ENCODE results near the gene DBX1.

Gene DBX1

GRCh38 chr11:20155683-20156279, 4.5 kb downstream of the DBX1 start:
- no peak for DNase-seq (ENCODE audit: low read depth)
- H3K4me3 ChIP-seq (ENCODE audit: low read length): no peak overlapping the region
- TF ChIP-seq CTCF (IDR thresholded peaks at IDR 0.05; ENCODE audit: insufficient read depth, low read depth, low read length, missing control alignments): no peak

- TF ChIP-seq CTCF (IDR thresholded peaks at IDR 0.05; ENCODE audit: insufficient read depth, low read depth, low read length, missing control alignments): peak; percentile 7
- H3K4me3 ChIP-seq (ENCODE audit: low read length): no peak overlapping the region
- DNase-seq (ENCODE audit: low read depth): peak; percentile 26
These were observed 5.9 kb downstream of the DBX1 start for GRCh38 chr11:20154381-20154780.

- TF ChIP-seq CTCF (IDR thresholded peaks at IDR 0.05; ENCODE audit: insufficient read depth, low read depth, low read length, missing control alignments): no peak
- peak; percentile 42 for DNase-seq (ENCODE audit: low read depth)
- no peak overlapping the region for H3K4me3 ChIP-seq (ENCODE audit: low read length)
These were observed 21.6 kb downstream of the DBX1 start for GRCh38 chr11:20138707-20139106.

GRCh38 chr11:20137637-20138036, 22.6 kb downstream of the DBX1 start:
- TF ChIP-seq CTCF (IDR thresholded peaks at IDR 0.05; ENCODE audit: insufficient read depth, low read depth, low read length, missing control alignments): no peak
- no peak overlapping the region for H3K4me3 ChIP-seq (ENCODE audit: low read length)
- DNase-seq (ENCODE audit: low read depth): no peak

- no peak for TF ChIP-seq CTCF (IDR thresholded peaks at IDR 0.05; ENCODE audit: insufficient read depth, low read depth, low read length, missing control alignments)
- DNase-seq (ENCODE audit: low read depth): no peak
- no peak overlapping the region for H3K4me3 ChIP-seq (ENCODE audit: low read length)
These were observed 25.1 kb downstream of the DBX1 start for GRCh38 chr11:20134991-20135736.

GRCh38 chr11:20132667-20133039, 27.6 kb downstream of the DBX1 start:
- H3K4me3 ChIP-seq (ENCODE audit: low read length): peak overlapping the region; percentile 58
- TF ChIP-seq CTCF (IDR thresholded peaks at IDR 0.05; ENCODE audit: insufficient read depth, low read depth, low read length, missing control alignments): no peak
- DNase-seq (ENCODE audit: low read depth): no peak
